ENCODE results near the gene AKAP6.

Gene AKAP6

DNA sequence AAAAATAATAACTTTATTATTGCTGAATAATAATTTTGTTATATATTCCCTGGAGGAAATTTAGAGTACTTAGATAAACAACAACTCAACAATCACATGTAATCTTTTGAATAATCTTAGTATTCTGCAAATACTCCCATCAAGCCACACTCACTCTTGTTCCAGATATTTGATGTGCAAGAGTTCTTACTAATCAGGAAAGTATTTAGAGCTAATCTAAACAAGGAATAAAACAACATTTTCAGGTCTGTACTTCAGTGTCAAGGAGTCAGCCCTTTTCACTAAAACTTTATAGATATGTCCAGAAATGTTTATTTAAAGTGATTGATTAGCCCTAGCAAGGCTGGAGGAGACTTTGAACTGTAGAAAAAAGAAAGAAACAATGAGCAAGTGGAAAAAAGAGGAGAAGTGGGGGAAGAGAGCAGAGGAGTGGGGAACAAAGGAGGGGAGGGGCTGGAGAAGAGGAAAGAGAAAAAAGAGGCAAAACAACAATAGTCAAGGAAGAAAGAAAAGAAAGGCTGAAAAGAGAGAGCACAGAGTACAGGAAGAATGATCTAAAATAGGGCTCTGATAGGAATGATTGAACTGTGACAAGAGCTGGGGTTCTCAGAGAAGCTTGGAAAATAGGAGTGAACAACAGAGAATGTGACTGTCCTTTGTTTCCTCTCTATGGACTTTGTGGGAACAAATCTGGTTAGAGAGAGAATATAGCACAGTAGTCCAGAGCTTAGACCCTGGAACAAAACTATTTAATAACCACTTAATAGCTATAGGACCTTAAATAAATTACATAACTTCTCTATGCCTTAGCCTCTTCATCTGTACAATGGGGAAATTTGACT lies 238.7 kb downstream of the AKAP6 start:
- no peak for DNase-seq (ENCODE audit: low read depth)
- no peak overlapping the region for H3K4me3 ChIP-seq (ENCODE audit: low read depth, low read length)
- no peak for TF ChIP-seq CTCF (IDR thresholded peaks at IDR 0.05; ENCODE audit: control insufficient read depth, extremely low read depth, insufficient read depth)

GRCh38 chr14:32571551-32571950 lies 242.5 kb downstream of the AKAP6 start:
- DNase-seq (ENCODE audit: low read depth), result no peak
- no peak overlapping the region for H3K4me3 ChIP-seq (ENCODE audit: low read depth, low read length)
- TF ChIP-seq CTCF (IDR thresholded peaks at IDR 0.05; ENCODE audit: control insufficient read depth, extremely low read depth, insufficient read depth), result no peak

DNA sequence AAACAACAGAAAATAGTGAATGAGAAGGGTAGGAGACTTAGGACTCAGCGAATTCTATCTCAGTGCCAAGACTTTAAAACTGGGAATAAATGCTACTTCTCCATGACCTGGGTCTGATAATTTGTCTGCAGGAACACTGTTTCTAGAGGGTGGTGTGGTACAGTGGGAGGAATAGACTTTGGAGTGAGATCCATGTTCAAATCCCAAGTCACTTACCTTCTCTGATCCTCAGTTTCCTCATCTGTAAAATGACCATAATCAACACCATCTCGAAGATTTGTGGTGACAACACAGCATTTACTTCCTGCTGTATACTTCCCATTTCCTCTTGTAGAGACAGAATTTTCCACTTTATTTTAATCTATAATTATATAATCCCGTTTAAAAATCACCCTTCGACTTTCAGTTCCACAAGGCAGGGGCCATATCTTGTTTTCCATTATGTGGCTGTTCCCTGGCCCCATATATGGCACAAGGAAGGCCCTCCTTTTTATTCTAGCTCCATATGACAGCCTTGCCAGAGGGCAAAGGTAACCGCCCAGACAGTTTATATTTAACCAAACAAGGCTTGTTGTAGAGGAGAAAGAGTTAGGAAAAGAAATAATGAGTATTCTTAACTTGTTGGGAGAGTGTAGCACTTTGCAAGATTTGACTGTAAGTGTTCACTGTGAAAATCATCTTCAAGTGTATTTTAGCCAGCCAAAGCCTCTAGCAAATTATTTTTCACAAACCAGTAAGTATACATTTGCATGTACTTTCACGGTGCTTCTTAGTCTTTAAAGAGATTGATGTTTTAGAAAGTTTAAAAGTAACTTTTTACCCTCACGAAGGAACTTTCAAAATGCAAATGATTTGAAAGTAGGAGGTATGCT lies 243.1 kb downstream of the AKAP6 start:
- TF ChIP-seq CTCF (IDR thresholded peaks at IDR 0.05; ENCODE audit: control insufficient read depth, extremely low read depth, insufficient read depth), result no peak
- H3K4me3 ChIP-seq (ENCODE audit: low read depth, low read length), result no peak overlapping the region
- DNase-seq (ENCODE audit: low read depth), result no peak

- no peak overlapping the region for H3K4me3 ChIP-seq (ENCODE audit: low read depth, low read length)
- DNase-seq (ENCODE audit: low read depth), result no peak
- no peak for TF ChIP-seq CTCF (IDR thresholded peaks at IDR 0.05; ENCODE audit: control insufficient read depth, extremely low read depth, insufficient read depth)
These were observed 243.7 kb downstream of the AKAP6 start for GRCh38 chr14:32572867-32573150.

DNA sequence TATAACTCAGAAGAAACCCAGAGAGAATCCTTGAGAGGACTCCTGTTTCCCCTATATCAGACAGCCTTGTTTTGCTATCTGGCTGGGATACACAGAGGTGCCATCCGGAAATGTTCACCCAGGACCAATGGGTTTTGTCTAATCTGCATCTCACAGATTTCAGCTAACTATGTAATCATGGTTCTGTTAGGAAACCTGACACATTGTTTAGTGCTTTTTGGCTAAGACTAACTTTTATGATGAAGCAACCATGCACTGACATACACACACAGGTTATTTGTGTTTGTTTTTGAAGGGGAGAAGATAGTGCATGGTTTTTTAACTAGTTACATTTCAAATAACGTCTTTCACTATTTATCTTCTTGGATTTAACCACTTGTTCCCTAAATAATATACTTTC lies 245.2 kb downstream of the AKAP6 start:
- DNase-seq (ENCODE audit: low read depth), result no peak
- no peak overlapping the region for H3K4me3 ChIP-seq (ENCODE audit: low read depth, low read length)
- TF ChIP-seq CTCF (IDR thresholded peaks at IDR 0.05; ENCODE audit: control insufficient read depth, extremely low read depth, insufficient read depth), result no peak

DNA sequence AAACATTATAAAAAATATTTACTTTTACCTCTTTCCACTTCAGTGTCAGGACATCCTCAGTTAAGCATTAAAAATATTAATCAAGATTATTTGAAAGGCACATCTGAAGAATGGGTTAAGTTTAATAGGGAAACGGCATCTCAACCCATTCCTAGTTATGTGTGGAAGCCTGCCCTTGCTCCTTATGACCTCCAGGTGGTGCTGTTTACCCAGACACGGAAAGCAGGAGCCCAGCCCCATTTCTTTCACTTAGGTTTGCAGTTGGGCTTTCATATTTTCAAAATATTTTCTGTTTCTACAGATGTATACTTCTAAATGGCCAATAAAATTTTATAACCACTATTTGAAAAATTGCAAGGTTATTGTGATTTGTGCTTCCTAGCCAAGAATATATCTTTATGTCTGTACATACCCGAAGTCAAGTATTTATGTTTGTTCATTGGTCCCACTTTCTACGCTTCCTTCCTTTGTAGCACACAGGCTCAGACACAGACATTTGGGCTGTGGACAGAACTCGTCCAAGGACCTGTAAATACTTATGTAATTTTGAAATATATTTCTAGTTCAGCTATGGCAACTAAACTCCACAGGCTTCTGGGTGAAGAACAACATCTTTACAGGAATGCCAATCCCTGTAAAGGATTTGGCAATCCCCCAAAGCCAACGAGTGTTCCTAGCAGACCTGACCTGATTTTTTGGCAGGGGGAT lies 247.1 kb downstream of the AKAP6 start:
- no peak overlapping the region for H3K4me3 ChIP-seq (ENCODE audit: low read depth, low read length)
- TF ChIP-seq CTCF (IDR thresholded peaks at IDR 0.05; ENCODE audit: control insufficient read depth, extremely low read depth, insufficient read depth), result peak; percentile 86
- DNase-seq (ENCODE audit: low read depth), result peak; percentile 22
